Stimulated activated CD4-positive, alpha-beta T cell treated with anti-CD3 and anti-CD28 coated beads, Interleukin-4, amount 100 ng/mL, for 4 hours (primary cell): ENCODE measurements around the gene STAT5B.
A peak's percentile ranks its signal among the peaks of the same experiment; 100 is the strongest.

Source experiments
- DNase-seq, 2 experiments: peaks; one replicate each; pipeline ENCODE4 v3.0.0-alpha.2; 2020

STAT5B gene

DNA sequence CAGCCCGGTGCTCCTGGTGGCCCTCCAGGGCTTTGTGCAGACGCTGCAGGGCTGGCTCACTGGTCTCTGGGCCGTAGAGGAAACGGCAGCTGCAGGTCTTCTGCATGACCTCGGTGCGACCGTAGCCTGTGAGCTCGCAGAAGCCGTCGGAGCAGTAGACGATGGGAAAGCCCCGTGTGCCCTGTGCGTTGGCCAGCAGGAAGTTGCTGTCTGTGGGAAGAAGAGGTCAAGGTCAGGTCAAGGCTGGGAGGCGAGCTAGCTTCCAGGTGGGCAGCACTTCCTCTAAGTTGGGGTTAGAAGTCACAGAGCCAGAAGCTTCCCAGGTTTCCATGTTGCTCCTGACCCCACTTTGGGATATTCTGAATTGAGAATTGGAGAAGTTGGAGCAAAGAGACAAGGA is 97.4 kb downstream of the STAT5B start:
- peak; percentile 6 to 17 for DNase-seq

DNA sequence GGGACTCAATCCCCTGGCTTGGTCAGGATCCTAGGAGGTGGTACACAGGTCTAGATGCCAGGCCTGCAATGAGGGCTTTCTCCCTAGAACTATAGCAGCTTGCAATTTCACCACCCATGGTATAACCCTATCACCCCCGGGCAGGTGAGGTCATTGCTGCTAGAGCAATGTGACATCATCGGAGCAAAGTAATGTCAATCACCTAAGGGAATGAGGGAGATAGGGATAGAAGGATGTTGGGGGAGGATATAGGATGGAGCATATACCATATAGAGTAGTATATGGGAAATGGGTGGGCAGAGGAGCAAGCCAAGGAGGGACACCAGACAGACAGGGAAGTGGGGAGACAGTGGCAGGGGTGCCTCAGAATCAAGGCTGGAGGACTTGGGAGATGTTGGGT is 98.5 kb downstream of the STAT5B start:
- no peak for DNase-seq

DNA sequence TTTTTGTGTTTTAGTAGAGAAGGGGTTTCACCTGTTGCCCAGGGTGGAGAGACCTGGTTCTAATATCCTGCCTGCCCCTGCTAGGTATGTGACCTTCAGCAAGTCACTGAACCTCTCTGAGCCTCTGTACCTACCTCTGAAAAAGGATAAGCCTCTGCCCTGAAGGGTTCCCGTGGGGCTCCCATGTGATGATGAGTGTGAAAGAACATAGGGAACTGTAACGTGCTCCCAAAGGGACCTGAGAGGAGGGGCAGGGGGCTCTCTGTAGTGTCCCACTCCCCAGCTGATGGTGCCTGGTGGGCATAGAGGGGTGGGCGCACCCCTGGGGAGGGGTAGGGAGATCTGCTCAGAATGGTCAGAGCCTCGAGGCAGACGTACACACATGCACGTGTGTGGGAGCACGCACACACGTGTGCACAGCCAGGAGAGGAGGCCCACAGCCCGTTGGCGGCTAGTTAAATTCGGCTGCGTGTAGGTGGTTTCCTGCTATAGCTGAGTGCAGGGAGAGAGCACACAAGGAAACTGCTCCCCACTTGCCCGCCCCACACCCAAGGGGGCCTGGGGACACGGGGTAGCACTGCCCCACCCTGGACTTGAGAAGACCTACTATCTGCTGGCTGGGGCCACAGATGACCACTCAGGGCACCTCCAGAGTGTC is 101.9 kb downstream of the STAT5B start:
- no peak for DNase-seq

DNA sequence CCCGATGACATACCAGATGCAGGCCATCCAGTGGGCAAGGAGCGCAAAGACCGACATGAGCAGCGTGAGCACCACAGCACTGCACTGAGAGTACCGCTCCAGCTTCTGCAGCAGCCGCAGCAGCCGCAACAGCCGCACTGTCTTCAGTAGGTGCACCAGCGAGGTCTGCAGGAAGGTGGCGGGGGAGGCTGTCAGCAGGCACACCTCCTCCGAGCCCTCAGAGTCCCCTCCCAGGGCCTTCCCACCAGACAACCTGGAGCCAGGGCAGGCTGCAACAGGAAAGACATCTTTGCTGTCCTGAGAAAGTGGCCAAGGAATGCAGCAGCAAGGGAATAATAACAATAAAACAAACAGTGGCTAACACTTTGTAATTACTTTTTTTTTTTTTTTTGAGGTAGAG is 104.4 kb downstream of the STAT5B start:
- DNase-seq: no peak

DNA sequence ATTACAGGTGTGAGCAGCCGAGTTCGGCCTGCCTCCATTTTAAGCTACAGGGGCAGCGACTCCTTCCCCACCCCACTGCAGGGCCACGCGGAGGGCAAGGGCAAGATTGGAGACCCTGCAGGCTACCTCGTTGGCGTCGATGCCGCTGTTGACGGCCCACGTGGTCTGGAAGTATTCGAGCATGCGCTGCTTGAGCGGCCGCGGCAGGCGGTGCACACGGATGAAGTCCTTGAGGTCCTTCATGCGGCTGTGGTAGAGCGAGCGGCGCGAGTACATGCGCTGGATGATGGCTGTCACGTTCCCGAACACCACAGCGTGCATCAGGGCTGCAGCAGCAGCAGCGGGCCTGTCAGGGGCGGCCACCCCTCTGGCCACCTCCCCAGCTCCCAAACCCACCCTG is 106.8 kb downstream of the STAT5B start:
- no peak for DNase-seq

DNA sequence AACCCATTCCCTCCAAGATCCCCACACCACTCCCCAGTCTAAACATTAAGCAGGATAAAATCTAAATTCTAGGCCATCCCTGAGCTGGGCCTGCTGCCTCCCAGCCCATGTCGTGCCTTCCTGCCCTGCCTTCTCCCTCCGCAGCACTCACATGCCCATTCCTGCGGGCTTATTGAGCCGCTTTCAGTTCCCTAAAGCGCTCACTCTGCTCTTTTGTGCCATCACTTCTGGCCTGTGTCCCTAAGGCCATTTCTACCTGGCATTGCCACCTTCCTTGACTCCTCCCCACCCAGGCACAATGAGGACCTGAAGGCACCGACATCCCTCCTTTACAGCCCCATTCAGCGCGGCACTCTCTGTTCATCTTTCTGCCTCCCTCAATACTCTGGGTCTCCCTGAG is 108.4 kb downstream of the STAT5B start:
- no peak for DNase-seq

DNA sequence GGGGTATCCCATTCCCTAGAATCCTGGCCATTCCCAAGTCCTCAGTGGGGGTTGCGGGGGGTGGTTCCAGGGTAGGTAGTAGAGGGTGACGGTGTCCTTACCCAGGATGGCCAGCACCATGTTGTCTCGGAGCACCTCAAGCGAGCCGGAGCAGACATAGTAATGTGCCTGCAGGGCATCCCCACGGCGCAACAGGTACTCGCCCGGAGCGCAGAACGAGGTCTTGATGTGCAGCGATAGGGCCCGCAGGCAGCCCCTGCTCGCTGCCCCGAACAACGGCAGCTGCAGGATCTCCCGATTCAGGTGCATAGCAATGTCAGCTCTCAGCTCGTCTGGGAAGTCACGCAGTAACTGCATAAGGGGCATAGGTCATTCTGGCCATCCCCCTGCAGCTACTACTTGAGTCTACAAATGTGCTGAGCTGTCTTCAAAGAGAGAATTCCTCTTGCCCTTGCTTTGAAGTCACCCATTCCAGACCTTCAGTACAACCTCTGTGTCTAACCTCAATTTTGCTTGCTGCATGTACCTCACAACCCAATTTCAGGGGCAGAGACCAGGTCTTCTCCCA is 109.9 kb downstream of the STAT5B start:
- DNase-seq: no peak

DNA sequence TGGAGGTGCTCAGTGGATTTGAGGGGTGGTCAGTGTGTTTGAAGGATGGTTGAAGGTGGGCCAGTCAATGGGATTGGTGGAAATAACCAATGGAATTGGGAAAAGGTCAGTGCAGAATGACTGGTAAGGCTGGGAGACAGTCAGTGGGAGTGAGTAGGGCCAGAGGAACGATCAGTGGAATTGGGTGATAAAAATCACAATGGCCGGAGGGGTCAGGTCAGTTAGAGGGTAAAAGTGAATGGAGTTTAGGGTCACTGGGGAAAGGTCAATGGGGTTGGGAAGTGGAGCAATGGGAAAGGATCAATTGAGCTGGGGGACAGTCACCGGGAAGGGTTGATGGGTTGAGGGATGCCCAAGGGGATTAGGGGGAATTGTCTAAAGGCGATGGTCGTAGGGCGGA is 110.4 kb downstream of the STAT5B start:
- DNase-seq: no peak

DNA sequence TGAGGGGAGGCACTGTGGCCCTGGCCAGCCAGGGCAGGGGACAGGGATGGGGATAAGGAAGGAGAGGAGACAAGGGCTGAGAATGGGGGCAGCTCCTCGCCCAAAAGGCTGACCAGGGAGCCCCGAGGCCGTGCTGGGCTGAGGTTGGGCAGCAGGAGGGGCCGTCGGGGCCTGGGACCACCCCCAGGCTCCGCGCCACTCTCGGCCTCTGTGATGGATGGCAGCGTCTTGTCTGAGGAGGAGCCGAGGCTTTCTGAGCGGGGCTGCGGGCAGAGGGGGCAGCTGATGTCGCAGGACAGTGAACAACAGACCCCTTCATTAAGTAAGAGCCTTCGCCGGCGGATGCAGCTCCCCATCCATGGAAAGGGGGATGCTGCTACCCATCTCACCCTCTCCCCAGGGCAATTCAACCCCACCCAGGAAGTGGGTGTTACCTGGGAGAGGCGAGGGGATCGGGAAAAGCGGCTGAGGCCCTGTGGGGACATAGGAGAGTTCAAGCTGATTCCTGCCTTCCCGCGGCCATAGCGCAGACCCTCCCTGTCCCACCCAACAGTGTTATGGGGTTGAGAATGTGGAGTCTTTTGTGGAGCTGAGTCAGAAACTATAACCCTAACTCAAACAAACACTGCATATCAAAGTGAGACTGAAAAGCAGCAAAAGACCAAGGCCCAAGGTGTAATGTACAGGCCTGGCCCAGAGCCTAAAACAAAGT is 112.3 kb downstream of the STAT5B start:
- no peak for DNase-seq

DNA sequence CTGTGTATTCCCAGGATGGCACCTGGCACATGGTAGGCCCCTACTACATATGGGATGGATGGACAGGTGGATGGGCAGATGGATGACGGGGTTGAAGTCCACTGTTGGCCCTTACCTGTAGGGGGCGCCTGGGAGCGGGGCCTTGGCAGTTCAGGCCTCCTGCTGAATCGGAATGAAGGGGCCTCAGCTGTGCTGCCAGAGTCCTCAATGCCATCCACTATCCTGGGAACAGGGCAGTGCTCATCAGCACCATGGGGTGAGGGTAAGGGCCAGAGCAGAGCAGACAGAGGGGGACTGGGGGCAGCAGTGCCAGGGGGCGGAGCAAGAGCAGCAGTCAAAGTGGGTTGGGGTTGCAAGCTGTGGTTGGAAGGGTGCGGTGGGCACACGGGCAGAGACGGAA is 113.1 kb downstream of the STAT5B start:
- DNase-seq: peak; percentile 13 to 40

DNA sequence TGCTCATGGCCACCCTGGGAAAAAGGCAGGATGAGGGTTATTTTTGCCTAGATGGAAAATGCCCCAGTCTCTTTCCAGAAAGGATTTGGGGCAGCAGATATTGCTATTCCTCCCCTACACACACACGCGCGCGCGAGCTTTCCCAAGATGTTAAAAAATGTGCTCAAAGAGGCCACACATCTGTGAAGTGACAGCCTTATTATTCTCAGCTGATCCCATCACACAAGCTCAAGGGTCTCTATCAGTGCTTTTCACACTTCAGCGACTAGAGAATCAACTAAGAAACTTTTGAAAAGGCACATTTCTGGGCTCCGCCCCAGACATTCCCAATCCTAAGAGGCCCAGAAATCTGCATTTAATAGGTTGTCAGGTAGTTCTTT is 115.7 kb downstream of the STAT5B start:
- no peak for DNase-seq

DNA sequence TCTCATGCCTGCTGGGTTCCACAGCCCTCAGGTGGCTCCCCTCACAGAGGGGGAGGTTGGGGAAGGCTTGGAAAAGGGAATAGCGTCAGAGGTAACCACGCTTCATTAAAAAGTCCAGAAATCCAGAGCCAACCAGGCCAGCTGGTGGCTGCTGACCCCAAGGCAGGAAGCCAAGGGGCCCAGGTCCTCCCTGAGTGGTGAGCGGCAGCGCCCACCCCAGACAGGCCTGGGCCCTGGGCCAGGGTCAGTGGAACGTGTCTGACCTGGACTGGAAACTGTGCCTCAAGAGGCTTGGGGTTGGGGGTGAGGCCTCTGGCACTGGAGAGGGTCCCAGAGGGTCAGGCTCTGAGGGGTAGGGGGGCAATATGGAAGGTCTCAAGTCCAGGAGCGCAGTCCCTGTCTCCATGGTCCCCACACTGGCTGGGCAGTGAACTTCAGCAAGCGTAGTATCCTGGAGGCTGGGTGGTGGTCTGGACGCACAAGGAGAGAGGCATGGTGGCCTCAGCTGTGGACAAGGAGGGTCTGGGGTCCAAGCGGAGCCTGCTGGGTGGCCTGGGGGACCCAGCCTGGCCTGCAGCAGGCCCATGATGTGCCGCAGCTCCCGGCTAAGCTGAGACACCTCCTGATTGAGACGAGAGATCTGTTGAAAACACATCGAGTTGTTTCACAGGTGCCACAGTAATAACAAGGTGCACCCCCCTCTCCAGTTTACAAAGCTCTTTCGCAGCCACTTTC is 116.2 kb downstream of the STAT5B start:
- DNase-seq: no peak

DNA sequence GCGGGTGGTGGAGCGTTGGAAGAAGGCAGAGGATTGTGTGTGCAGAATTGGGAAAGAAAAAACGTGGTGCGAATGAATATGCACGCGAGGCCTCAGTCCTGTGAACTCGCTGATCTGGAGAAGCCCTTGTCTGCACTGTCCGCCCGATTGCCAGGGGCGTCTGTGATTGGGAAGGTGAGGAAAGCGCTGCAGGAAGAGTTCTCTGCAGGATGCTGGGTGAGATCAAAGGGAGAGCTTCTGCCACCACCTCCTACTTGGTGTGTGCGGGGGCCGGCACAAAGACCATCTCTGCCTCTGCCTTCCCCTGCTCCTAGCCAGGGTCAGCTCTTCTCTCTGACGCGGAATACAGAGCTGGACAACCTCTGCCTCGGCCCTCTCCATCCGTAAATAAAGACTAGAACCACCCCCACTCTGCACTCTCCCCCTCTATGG is 120.6 kb downstream of the STAT5B start:
- no peak for DNase-seq

DNA sequence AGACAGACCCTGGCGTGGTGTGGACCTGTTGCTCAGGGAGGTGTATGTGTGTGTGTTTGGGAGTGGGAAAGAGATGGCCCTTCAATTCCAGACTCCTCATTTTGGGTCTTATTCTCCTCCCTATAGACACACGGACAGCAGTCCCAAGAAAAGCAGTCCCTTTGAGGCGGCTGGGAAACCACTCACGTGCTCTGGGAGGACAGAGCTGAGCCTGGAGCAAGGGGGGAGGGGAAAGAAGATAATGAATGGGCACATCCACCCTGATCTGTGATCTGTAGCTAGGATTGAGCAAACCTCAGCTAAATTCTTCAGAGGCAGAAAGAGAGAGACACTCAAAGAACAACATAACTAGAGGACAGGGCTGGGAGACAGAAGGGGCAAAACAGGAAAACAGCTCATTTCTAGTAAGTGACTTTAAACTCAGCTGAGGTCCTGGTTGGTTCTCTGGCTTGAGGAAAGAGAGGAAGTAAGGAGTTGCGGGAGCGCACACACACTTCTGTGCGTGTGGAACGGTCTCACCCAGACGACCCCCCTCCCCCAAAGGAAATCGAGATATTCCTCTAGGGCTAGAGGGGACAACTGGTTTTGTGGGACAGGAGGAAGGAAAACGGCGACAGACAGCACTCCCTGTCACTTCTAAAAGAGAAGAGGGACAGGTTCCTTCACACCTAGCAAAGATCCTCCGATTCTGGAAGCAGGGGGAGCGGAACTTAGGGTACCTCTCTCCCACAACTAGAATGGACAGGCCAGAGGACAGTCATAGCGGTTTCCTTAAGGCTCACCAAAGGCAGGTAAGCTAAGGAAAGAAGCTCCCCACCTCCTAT is 122.1 kb downstream of the STAT5B start:
- DNase-seq: no peak
